ENCODE data around the gene ADGRE3.
"Not testable (repeated sequence)": the region's sequence is repeated elsewhere in the genome, so short reads cannot be mapped to it uniquely, and the experiment has no call there.

The ADGRE3 gene

DNA sequence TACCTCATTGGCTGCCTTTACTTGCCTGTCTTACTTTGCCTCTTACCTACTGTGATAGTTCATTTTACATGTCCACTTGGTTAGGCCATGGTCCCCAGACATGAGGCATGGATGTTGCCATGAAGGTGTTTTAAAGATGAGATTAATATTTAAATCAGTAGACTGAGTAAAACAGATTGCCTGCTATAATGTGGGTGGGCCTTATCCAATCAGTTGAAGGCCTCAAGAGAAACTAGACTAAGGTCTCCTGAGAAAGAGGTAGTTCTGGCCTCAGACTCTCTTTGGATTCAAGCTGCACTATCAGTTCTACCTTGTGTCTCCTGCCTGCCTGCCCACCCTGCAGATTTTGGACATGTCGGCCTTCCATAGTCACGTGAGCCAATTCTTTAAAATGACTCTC lies 26.1 kb downstream of the ADGRE3 start:
- H3K27ac ChIP-seq, result no peak overlapping the region
- TF ChIP-seq, protein P1, sequence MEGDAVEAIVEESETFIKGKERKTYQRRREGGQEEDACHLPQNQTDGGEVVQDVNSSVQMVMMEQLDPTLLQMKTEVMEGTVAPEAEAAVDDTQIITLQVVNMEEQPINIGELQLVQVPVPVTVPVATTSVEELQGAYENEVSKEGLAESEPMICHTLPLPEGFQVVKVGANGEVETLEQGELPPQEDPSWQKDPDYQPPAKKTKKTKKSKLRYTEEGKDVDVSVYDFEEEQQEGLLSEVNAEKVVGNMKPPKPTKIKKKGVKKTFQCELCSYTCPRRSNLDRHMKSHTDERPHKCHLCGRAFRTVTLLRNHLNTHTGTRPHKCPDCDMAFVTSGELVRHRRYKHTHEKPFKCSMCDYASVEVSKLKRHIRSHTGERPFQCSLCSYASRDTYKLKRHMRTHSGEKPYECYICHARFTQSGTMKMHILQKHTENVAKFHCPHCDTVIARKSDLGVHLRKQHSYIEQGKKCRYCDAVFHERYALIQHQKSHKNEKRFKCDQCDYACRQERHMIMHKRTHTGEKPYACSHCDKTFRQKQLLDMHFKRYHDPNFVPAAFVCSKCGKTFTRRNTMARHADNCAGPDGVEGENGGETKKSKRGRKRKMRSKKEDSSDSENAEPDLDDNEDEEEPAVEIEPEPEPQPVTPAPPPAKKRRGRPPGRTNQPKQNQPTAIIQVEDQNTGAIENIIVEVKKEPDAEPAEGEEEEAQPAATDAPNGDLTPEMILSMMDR (conservative IDR thresholded peaks at IDR 0.05), result no peak

DNA sequence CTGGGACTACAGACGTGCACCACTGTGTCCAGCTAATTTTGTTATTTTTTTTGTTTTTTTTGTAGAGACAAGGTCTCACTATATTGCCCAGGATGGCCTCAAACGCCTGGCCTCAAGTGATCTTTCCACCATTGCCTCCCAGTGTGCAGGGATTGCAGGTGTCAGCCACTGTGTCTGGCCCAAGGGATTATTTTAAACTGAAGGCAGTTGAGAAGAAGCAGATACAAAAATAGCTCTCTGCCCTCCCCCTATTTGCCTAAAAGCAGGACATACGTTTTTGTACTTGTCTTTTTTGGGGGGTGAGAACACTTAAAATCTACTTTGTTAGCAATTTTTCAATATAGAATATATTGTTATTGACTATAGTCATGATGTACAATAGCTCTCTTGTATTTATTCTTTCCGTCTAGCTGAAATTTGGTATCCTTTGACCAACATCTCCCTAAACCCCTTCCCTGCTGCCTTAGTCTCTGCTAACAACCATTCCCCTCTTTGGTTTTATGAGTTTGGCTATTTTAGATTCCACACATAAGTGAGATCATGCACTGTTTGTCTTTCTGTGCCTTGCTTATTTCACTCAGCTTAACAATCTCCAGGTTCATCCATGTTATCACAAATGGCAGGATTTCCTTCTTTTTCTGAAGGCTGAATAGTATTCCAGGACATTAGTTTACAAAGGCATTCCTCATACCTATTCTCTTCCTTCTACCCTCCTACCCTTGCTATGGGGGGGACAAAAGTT lies 34.9 kb downstream of the ADGRE3 start:
- TF ChIP-seq, protein P1 (conservative IDR thresholded peaks at IDR 0.05), result no peak
- no peak overlapping the region for H3K27ac ChIP-seq

DNA sequence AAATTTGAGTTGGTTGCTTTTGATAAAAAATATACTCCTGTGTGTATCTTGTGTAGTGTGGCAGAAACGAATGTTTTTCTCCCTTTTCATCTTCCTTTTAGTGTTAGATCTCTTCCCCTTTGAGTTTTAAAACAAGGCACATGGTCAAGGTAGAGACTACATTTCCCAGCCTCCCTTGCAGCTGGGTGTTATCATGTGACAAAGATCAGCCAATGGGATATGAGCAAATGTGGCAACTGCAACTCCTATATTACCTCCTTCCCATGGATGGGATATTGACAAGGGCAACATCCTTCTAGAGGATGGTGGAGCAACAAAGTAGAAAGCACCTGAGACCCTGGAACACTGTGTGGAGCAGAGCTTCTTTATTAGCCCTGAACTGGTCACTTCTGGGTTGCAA lies 42.4 kb downstream of the ADGRE3 start:
- TF ChIP-seq, protein P1 (conservative IDR thresholded peaks at IDR 0.05), result no peak
- H3K27ac ChIP-seq, result no peak overlapping the region

DNA sequence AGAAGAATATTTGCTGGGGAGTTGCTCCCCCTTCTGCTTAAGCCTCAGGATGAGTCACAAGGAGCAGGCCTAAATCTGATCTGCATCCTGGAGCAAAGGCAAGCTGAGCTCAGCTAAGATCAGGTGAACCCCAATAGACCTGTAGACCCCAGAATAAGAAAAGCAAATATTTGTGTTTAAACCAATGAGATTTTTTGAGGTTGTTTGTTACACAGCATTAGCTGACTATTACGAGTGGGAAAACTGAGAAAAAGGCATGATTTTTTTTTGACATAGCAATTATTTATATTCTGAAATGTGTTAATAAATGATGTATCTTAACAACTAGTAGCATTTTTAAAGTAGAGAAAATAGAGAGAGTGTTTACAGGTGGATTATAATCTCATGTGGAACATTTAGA lies 45.1 kb downstream of the ADGRE3 start:
- H3K27ac ChIP-seq, result no peak overlapping the region
- TF ChIP-seq, protein P1 (conservative IDR thresholded peaks at IDR 0.05), result no peak

DNA sequence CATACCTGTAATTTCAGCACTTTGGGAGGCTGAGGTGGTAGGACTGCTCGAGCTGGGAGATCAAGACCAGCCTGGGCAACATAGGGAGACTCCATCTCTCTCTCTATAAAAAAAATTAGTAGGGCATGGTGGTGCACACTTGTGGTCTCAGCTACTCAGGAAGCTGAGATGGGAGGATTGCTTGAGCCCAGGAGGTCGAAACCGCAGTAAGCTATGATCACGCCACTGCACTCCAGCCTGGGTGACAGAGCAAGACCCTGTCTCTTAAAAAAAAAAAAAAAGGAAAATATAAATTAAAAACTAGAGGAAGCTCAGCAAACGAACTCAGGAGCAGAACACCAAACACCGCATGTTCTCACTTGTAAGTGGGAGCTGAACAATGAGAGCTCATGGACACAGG lies 50.2 kb downstream of the ADGRE3 start:
- not testable (repeated sequence) for H3K27ac ChIP-seq

DNA sequence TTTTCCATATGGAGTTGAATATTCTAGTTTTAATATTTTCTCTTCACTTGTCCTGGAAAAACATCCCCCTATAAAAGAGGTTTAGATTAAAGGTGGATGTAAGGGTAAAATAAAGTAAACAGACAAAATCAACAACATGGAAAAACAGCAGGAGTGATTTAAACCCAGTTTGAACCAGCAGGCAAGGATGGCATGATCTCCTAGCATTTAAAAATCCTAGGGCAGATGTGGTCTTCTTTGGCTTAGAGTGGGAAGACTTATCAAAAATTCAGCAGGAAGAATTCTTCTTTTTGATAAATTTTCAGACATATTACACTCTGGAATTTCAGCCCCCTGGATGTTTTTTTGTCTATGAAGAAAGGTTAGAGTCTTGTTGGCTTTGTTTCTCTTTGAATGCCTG lies 55.2 kb downstream of the ADGRE3 start:
- TF ChIP-seq, protein P1 (conservative IDR thresholded peaks at IDR 0.05), result no peak

DNA sequence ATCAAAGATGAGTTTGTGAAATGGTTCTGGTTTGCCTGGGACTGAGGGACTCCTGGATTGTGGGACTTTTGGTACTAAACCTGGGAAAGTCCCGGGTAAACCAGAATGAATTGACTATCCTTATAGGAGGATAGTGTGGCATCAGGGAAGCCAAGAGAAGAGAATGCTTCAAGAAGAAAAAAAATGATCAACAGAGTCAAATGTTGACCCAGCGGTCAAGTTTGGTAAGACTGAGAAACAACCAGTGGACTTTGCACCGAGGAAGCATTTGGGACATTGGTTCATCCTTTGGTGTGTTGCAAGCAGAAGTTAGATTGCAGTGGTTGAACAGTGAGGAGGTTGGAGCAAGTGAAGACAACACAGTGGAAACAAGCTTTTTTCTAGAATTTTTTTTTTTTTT lies 58.2 kb downstream of the ADGRE3 start:
- TF ChIP-seq, protein P1 (conservative IDR thresholded peaks at IDR 0.05), result no peak

More for the DNA sequence above, 55.2 kb downstream of the ADGRE3 start:
- H3K27ac ChIP-seq, result no peak overlapping the region

DNA sequence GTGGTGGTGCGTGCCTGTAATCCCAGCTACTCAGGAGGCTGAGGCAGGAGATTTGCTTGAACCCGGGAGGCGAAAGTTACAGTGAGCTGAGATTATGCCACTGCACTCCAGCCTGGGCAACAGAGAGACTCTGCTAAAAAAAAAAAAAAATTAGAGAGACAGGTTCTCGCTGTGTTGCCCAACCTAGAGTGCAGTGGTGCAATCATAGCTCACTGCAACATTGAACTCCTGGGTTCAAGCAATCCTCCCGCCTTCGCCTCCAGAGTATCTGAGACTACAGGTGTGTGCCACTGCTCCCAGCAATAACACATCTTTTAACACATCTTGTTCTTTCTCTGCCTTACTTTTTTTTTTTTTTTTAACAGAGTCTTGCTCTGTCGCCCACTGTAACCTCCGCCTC lies 59.0 kb downstream of the ADGRE3 start:
- TF ChIP-seq, protein P1 (conservative IDR thresholded peaks at IDR 0.05), result no peak
- H3K27ac ChIP-seq, result no peak overlapping the region

More for the DNA sequence above, 58.2 kb downstream of the ADGRE3 start:
- no peak overlapping the region for H3K27ac ChIP-seq

Data from VCaP (cell line).